Measurements from ENCODE around the gene CLTRN.
"Not testable (repeated sequence)": the region's sequence is repeated elsewhere in the genome, so short reads cannot be mapped to it uniquely, and the experiment has no call there.

Gene CLTRN

DNA sequence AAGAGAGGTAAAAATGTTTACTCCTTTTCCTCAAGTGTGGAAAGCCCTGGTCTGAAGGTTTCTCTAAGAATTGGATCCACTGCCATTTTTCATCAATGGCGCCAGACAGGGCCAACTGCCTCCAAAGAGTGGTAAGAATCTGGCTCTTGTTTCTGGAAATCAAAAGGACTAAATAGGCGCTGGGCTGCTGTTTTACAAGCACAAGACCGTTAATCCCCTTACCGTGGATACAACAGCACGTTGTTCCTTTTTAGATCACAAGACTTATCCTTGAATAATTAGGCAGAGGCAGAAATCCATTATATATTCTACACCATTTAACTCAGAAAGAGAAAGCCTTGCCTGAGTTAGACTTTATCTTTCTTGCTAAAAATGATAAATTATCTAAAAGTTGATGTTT lies 10.6 kb downstream of the CLTRN start:
- Histone ChIP-seq H3K4ac (ENCODE audit: low read depth in 1 of 2, low read length in 2 of 2) (no peak overlapping the region), H2BK120ac (ENCODE audit: low read depth, low read length) (no peak overlapping the region), H3K23ac (ENCODE audit: low read length in 2 of 2) (no peak overlapping the region), H3K36me3 (ENCODE audit: control insufficient read depth in 1 of 2, insufficient read depth in 2 of 2, low read depth in 1 of 2, low read length in 2 of 2) (no peaks in the 10 kb centered on the region), H3K18ac (ENCODE audit: low read depth in 1 of 2, low read length in 2 of 2) (no peak overlapping the region), H4K91ac (ENCODE audit: low read length) (no peak overlapping the region), H3K27ac (ENCODE audit: low read length, poor library complexity, severe bottlenecking) (no peak overlapping the region), H2BK12ac (ENCODE audit: low read length in 2 of 2) (no peak overlapping the region), H4K8ac (ENCODE audit: low read length) (no peak overlapping the region), H3K27me3 (ENCODE audit: control insufficient read depth in 1 of 2, insufficient read depth in 1 of 2, low read length in 2 of 2) (peaks cover 0 to 65% of the 10 kb centered on the region in 2 experiments), H2AK5ac (ENCODE audit: low read length, severe bottlenecking) (no peak overlapping the region), H2BK5ac (ENCODE audit: low read depth, low read length, poor library complexity, severe bottlenecking) (no peak overlapping the region), H3K4me3 (ENCODE audit: insufficient read depth in 1 of 2, low read depth in 1 of 2, low read length in 2 of 2) (no peak overlapping the region), H3K79me1 (replicated peaks; ENCODE audit: low read length, poor library complexity, severe bottlenecking) (no peaks in the 10 kb centered on the region), H3K9ac (ENCODE audit: low read length) (no peak overlapping the region), H3K9me3 (ENCODE audit: control insufficient read depth, low read length) (no peaks in the 10 kb centered on the region), H2BK15ac (ENCODE audit: low read depth, poor library complexity, severe bottlenecking) (no peak overlapping the region), H3K4me2 (ENCODE audit: low read length, poor library complexity, severe bottlenecking) (no peak overlapping the region), H2AFZ (ENCODE audit: low read depth, low read length) (no peak overlapping the region), H3K14ac (ENCODE audit: low read length in 2 of 2) (no peak overlapping the region), H3K4me1 (ENCODE audit: control insufficient read depth, insufficient read depth, low read depth, low read length) (no peaks in the 10 kb centered on the region)
- 100% methylated on average over 4 of the region's 5 CpGs for WGBS
- no peak for DNase-seq

DNA sequence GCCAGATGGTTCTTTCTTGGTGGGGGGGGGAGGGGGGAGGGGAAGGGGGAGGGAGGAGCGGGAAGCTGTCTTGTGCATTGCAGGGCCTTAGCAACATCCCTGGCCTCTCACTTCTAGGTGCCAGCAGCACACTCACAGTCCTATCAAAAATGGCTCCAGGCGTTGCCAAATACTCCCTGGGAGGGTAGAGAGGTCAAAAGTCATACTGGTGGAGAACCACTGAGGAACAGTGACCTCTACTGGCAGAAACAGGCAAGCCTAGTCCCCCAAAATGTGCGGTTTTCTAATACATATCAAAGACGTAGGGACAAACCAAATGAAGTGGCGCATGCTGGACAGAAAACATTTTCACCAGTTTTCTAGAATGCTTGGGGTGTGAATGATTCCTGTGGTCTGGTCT lies 17.1 kb downstream of the CLTRN start:
- not testable (repeated sequence) for H2BK120ac ChIP-seq (ENCODE audit: low read depth, low read length); H3K4me2 ChIP-seq (ENCODE audit: low read length, poor library complexity, severe bottlenecking); H4K91ac ChIP-seq (ENCODE audit: low read length); H3K4ac ChIP-seq (ENCODE audit: low read depth in 1 of 2, low read length in 2 of 2); H3K79me1 ChIP-seq (replicated peaks; ENCODE audit: low read length, poor library complexity, severe bottlenecking); H3K36me3 ChIP-seq (ENCODE audit: control insufficient read depth in 1 of 2, insufficient read depth in 2 of 2, low read depth in 1 of 2, low read length in 2 of 2); H3K27ac ChIP-seq (ENCODE audit: low read length, poor library complexity, severe bottlenecking); H3K4me3 ChIP-seq (ENCODE audit: insufficient read depth in 1 of 2, low read depth in 1 of 2, low read length in 2 of 2); H2AFZ ChIP-seq (ENCODE audit: low read depth, low read length); H3K14ac ChIP-seq (ENCODE audit: low read length in 2 of 2); H2BK12ac ChIP-seq (ENCODE audit: low read length in 2 of 2); H3K9ac ChIP-seq (ENCODE audit: low read length); H3K23ac ChIP-seq (ENCODE audit: low read length in 2 of 2); H2BK15ac ChIP-seq (ENCODE audit: low read depth, poor library complexity, severe bottlenecking); H3K9me3 ChIP-seq (ENCODE audit: control insufficient read depth, low read length); H2AK5ac ChIP-seq (ENCODE audit: low read length, severe bottlenecking); H3K4me1 ChIP-seq (ENCODE audit: control insufficient read depth, insufficient read depth, low read depth, low read length); H2BK5ac ChIP-seq (ENCODE audit: low read depth, low read length, poor library complexity, severe bottlenecking); H3K18ac ChIP-seq (ENCODE audit: low read depth in 1 of 2, low read length in 2 of 2); DNase-seq; H4K8ac ChIP-seq (ENCODE audit: low read length)
- no CpG with 5 or more reads among the region's 5 CpGs for WGBS
- peaks cover 0 to 40% of the 10 kb centered on the region in 2 experiments for H3K27me3 ChIP-seq (ENCODE audit: control insufficient read depth in 1 of 2, insufficient read depth in 1 of 2, low read length in 2 of 2)

DNA sequence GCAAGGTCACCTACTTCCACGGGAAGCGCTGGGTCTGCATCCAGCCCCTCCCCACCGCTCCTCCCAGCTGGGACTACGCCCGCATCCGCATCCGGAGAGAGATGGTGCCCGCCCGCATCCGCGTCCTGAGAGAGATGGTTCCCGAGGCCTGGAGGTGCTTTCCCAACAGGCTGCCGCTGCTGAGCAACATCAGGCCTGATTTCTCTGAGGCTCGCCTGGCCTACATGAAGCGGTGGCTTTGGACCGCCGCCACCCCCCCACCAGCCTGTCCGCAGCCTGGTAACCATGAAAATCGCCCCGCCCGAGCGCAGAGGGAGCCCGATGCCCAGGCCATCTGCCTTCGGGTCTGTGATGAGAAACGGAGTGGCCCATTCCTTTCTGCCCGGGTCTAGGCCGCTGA lies 18.1 kb downstream of the CLTRN start:
- Histone ChIP-seq H2AFZ (ENCODE audit: low read depth, low read length) (no peak overlapping the region), H2BK15ac (ENCODE audit: low read depth, poor library complexity, severe bottlenecking) (no peak overlapping the region), H2BK5ac (ENCODE audit: low read depth, low read length, poor library complexity, severe bottlenecking) (no peak overlapping the region), H3K27ac (ENCODE audit: low read length, poor library complexity, severe bottlenecking) (no peak overlapping the region), H3K4me2 (ENCODE audit: low read length, poor library complexity, severe bottlenecking) (no peak overlapping the region), H4K91ac (ENCODE audit: low read length) (no peak overlapping the region), H3K4ac (ENCODE audit: low read depth in 1 of 2, low read length in 2 of 2) (no peak overlapping the region), H3K36me3 (ENCODE audit: control insufficient read depth in 1 of 2, insufficient read depth in 2 of 2, low read depth in 1 of 2, low read length in 2 of 2) (no peaks in the 10 kb centered on the region), H3K9ac (ENCODE audit: low read length) (no peak overlapping the region), H3K79me1 (replicated peaks; ENCODE audit: low read length, poor library complexity, severe bottlenecking) (no peaks in the 10 kb centered on the region), H3K14ac (ENCODE audit: low read length in 2 of 2) (no peak overlapping the region), H3K23ac (ENCODE audit: low read length in 2 of 2) (no peak overlapping the region), H3K4me3 (ENCODE audit: insufficient read depth in 1 of 2, low read depth in 1 of 2, low read length in 2 of 2) (no peak overlapping the region), H2AK5ac (ENCODE audit: low read length, severe bottlenecking) (no peak overlapping the region), H3K4me1 (ENCODE audit: control insufficient read depth, insufficient read depth, low read depth, low read length) (no peaks in the 10 kb centered on the region), H4K8ac (ENCODE audit: low read length) (no peak overlapping the region), H3K18ac (ENCODE audit: low read depth in 1 of 2, low read length in 2 of 2) (no peak overlapping the region), H2BK12ac (ENCODE audit: low read length in 2 of 2) (no peak overlapping the region), H2BK120ac (ENCODE audit: low read depth, low read length) (no peak overlapping the region), H3K9me3 (ENCODE audit: control insufficient read depth, low read length) (no peaks in the 10 kb centered on the region), H3K27me3 (ENCODE audit: control insufficient read depth in 1 of 2, insufficient read depth in 1 of 2, low read length in 2 of 2) (peaks cover 0 to 46% of the 10 kb centered on the region in 2 experiments)
- DNase-seq: no peak
- WGBS: 98% methylated on average over 25 of the region's 27 CpGs

DNA sequence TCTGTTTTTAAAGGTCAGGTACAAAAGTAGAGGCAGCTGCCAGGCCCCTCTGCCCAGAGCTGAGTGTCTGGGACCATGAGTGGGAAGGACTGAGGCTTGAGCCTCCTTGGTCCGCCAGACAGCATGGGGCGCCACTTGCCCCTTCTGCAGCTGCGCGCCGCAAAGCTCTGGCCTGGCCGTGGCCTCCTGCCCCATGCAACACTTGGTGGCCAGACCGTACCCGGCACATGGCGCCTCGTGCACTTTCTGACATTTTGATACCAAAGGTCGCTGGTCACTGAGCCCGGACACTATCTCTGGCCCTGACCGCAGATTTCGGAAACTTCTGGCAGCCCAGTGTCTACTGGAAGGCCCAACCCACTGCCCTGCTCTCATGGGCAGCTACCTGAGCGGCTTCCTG lies 18.6 kb downstream of the CLTRN start:
- H3K9me3 ChIP-seq (ENCODE audit: control insufficient read depth, low read length): no peaks in the 10 kb centered on the region
- H2BK5ac ChIP-seq (ENCODE audit: low read depth, low read length, poor library complexity, severe bottlenecking): no peak overlapping the region
- H3K27me3 ChIP-seq (ENCODE audit: control insufficient read depth in 1 of 2, insufficient read depth in 1 of 2, low read length in 2 of 2): peaks cover 0 to 43% of the 10 kb centered on the region in 2 experiments
- 88% methylated on average over 15 of the region's 15 CpGs for WGBS
- no peaks in the 10 kb centered on the region for H3K79me1 ChIP-seq (replicated peaks; ENCODE audit: low read length, poor library complexity, severe bottlenecking)
- H3K9ac ChIP-seq (ENCODE audit: low read length): no peak overlapping the region
- no peak overlapping the region for H3K23ac ChIP-seq (ENCODE audit: low read length in 2 of 2)
- H3K36me3 ChIP-seq (ENCODE audit: control insufficient read depth in 1 of 2, insufficient read depth in 2 of 2, low read depth in 1 of 2, low read length in 2 of 2): no peaks in the 10 kb centered on the region
- H3K27ac ChIP-seq (ENCODE audit: low read length, poor library complexity, severe bottlenecking): no peak overlapping the region
- no peak overlapping the region for H4K91ac ChIP-seq (ENCODE audit: low read length)
- H2AFZ ChIP-seq (ENCODE audit: low read depth, low read length): no peak overlapping the region
- H3K4me2 ChIP-seq (ENCODE audit: low read length, poor library complexity, severe bottlenecking): no peak overlapping the region
- no peak overlapping the region for H2BK15ac ChIP-seq (ENCODE audit: low read depth, poor library complexity, severe bottlenecking)
- no peaks in the 10 kb centered on the region for H3K4me1 ChIP-seq (ENCODE audit: control insufficient read depth, insufficient read depth, low read depth, low read length)
- H3K4ac ChIP-seq (ENCODE audit: low read depth in 1 of 2, low read length in 2 of 2): no peak overlapping the region
- no peak overlapping the region for H3K4me3 ChIP-seq (ENCODE audit: insufficient read depth in 1 of 2, low read depth in 1 of 2, low read length in 2 of 2)
- H2BK120ac ChIP-seq (ENCODE audit: low read depth, low read length): no peak overlapping the region
- no peak overlapping the region for H2BK12ac ChIP-seq (ENCODE audit: low read length in 2 of 2)
- H4K8ac ChIP-seq (ENCODE audit: low read length): no peak overlapping the region
- H3K14ac ChIP-seq (ENCODE audit: low read length in 2 of 2): no peak overlapping the region
- DNase-seq: no peak
- no peak overlapping the region for H2AK5ac ChIP-seq (ENCODE audit: low read length, severe bottlenecking)
- H3K18ac ChIP-seq (ENCODE audit: low read depth in 1 of 2, low read length in 2 of 2): no peak overlapping the region
